SK-MEL-5 (cell line): ENCODE measurements around the gene PTGES. TPM values are rescaled to one million over a fixed set of nuclear protein-coding genes. Genes with fewer than 3 reads are reported as not detected.
A peak's percentile ranks its signal among the peaks of the same experiment; 100 is the strongest.
"Not testable (repeated sequence)": the region's sequence is repeated elsewhere in the genome, so short reads cannot be mapped to it uniquely, and the experiment has no call there.

Experiments used
- DNase-seq: peaks from one replicate; pipeline ENCODE4 v3.0.0-alpha.2; 2016; ENCODE audit warnings: low read depth, low spot score
- in situ Hi-C: cut with HindIII; loops from 2 replicates; pipeline ENCODE4 v1.10.0; 2016; ENCODE audit warnings: low sequenced_read_pairs, high pct_unique_total_duplicates, low pct_unique_long_range_greater_than_20kb
- total RNA-seq: library from RNA; depleted of rRNA; stranded (reverse); fragments of >200 nt; shearing (Covaris generic); gene quantifications from 2 replicates; pipeline ENCODE4 v1.2.3, GENCODE V29; 2014

The PTGES gene
- total RNA-seq, 1 experiment from 2014 or later = 4.8 TPM

GRCh38 chr9:129755151-129755550, 2.3 kb upstream of the PTGES start:
- in situ Hi-C loops = no loop called here
- DNase-seq = no peak

GRCh38 chr9:129751841-129752801, 721 bp downstream of the PTGES start:
- in situ Hi-C loops = no loop called here
- no peak for DNase-seq

DNA sequence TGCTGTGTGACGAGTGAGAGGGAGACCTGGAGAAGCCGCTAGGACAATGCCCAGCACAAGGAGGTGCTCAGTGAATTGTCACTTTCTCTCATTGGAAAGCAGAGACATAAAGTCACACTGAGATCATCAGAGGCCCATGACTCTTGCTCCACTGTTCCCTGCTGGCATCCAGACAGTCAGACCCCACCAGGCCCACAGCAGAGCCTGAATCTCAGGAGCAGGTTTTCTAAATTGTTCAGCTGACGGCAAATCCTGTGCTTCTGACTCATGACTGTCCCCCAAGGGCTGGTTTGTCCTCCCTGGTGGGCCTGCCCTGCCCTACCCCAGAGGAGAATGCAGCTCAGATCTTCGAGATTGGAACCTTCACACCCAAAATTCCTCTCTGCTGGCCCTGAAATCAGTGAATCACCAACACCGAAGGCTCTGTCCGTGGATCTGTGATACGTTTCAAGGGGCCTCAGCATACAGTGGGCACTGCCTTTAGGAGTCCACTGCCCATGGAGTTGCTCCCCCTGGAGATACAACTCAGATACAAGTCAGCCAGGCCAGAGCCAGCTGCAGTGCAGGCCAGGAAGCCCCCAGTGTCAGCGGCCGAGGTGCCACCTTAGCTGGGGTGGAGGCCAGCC, 2.7 kb downstream of the PTGES start:
- DNase-seq = no peak
- in situ Hi-C loops = no loop called here

- DNase-seq = no peak
Measured at GRCh38 chr9:129749575-129749974, 3.3 kb downstream of the PTGES start.

GRCh38 chr9:129749052-129749451, 3.8 kb downstream of the PTGES start:
- in situ Hi-C loops, DNase-seq: not testable (repeated sequence)

More at GRCh38 chr9:129749575-129749974, 3.3 kb downstream of the PTGES start:
- in situ Hi-C loops = no loop called here

GRCh38 chr9:129748249-129748648, 4.6 kb downstream of the PTGES start:
- in situ Hi-C loops = no loop called here
- no peak for DNase-seq

- no peak for DNase-seq
- in situ Hi-C loops = no loop called here
Measured at GRCh38 chr9:129746092-129746777, 6.6 kb downstream of the PTGES start.

DNA sequence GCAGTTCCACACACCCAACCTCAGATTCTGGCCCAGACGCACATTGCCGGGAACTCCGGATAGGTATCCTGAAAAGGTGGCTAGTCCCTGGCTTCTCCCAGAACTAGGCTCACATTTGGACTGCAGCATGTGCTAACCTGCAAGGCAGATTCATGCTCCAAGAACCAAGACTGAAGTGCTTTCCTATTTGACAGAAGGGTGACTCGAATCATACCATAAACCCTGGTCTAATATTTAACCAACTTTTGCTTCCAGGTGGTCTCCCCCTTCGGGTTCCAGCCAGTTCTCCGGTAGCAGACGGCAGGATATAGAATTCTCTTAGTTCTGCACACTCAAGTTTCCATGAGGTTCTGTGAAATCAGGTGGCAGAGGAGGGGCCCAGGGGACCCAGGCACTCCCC, 7.6 kb downstream of the PTGES start:
- in situ Hi-C loops = no loop called here

DNA sequence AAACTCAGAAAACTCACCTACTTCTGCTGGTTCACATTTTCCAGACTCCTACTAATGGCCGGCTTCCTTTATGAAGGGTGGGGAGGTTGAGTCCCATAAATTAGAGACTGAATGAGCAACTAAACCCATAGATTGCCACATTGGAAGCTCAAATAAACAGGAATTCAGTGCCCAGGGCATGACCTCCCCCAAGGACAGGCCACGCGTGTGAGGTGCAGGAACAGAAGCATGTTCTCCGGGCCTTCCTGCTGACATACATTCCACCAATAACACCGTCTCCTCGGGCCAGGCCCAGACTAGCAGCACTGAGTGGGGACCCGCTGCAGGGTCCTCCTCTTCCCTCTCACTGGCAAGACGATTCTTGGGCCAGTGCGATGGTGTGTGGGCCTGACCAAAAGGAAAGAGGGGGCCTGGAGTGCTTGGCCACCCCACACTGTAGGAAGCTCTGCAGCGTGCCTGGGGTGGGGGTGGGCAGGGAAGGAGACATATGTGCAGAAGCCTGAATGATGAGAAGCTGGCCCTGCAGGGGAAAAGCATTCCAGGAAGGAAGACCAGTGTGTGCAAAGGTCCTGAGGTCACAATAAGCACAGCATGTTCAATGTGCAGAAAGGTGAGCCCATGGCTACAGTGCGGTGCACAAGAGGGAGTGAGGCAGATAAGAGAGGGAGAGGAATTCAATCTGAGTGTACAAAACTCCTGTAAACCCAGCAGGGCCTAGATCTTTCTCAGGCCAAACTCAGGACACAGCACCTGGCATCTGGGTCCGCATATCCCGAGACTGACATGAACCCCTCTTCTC, 12.0 kb downstream of the PTGES start:
- in situ Hi-C loops = no loop called here
- DNase-seq = no peak

More for the DNA sequence above, 7.6 kb downstream of the PTGES start:
- no peak for DNase-seq

- in situ Hi-C loops = no loop called here
- DNase-seq = no peak
Measured at GRCh38 chr9:129740174-129740573, 12.7 kb downstream of the PTGES start.

DNA sequence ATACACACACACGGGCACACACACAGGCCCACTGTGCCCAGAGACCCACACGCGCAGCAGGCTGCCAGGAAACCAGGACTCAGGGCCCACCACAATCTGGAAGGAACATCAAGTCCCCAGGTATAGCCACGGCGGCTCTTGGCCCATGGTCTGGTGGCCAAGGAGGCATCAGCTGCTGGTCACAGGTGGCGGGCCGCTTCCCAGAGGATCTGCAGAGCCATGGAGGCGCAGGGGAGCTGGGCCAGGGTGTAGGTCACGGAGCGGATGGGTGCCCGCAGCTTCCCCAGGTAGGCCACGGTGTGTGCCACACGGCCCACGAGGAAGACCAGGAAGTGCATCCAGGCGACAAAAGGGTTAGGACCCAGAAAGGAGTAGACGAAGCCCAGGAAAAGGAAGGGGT, 13.4 kb downstream of the PTGES start:
- DNase-seq = no peak

DNA sequence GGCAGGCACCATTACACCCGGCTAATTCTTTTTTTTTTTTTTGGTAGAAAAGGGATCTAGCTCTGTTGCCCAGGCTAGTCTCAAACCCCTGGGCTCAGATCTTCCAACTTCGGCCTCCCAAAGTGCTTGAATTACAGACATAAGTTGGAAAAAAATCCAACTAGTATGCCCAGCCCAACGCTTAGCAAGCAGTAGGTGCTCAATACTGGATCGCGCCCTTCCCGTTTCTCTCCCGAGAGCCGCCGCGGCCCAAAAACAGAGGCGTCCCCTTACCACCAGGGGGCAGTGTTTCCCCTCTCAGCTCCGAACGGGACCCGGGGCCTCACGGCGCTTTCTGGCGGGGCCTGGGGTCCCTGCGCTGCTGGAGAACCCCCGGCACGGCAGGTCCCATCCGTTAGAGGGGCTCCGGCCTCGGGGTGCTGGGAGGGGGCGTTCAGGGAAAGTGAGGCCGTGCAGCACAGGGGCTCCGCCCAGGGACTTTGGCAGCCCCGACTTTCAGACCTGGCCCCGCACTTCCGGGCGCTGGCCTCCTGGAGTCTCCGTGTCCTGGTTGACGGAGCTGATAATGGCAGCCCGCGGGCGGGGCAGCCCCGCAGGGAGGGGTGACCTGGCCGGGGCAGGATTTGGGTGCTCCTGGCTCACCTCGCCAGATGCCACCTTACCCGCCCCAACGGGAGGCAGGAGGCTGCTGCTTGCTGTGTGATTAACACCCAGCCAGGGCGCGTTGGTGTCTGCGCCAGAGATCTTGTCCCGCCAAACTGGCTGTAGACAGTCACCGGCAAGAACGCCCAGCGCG, 15.2 kb downstream of the PTGES start:
- peak; percentile 82 for DNase-seq
- in situ Hi-C loops = no loop called here

More for the DNA sequence above, 13.4 kb downstream of the PTGES start:
- in situ Hi-C loops = no loop called here

GRCh38 chr9:129736334-129736733, 16.5 kb downstream of the PTGES start:
- in situ Hi-C loops = no loop called here
- no peak for DNase-seq

- in situ Hi-C loops = no loop called here
- DNase-seq = no peak
Measured at GRCh38 chr9:129735546-129735945, 17.3 kb downstream of the PTGES start.

DNA sequence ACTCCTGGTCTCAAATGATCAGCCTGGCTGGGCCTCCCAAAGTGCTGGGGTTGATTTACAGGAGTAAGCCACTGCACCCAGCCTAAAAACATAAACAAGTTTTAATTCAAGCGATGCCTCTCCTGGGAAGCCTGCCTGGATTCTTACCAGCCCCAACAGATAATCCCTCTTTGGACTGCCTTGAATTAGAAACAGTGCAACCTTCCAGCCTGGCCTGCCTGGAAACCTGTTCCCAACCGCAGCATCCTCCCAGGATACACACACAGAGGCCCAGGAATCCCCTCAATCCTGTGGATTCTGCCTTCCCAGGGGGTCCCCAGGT, 19.2 kb downstream of the PTGES start:
- in situ Hi-C loops = no loop called here
- DNase-seq = no peak

DNA sequence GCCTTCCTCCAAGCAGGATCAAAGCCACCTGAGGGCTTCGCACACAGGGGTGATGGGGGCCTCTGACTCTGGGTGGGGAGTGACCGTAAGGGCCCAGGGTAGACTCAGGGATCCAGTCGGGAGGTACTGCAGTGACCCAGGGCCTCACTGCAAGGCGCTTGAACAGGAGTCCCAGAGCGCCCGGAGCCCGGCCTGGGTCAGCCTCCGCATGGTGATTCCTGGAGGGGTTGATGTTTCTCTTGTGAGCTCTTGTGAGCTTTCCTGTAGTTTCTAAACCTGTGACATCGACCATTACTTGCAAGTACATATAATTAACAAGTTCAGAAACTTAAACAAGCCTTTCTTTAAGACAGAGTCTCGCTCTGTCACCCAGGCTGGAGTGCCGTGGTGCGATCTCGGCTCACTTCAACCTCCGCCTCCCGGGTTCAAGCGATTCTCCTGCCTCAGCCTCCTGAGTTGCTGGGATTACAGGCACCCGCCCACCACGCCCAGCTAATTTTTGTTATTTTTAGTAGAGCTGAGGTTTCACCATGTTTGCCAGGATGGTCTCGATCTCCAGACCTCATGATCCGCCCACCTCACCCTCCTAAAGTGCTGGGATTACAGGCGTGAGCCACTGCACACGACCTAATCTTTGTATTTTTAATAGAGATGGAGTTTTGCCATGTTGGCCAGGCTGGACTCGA, 19.8 kb downstream of the PTGES start:
- DNase-seq = no peak
- in situ Hi-C loops = no loop called here
